Measurements from ENCODE around the gene AGBL1.

Gene AGBL1

DNA sequence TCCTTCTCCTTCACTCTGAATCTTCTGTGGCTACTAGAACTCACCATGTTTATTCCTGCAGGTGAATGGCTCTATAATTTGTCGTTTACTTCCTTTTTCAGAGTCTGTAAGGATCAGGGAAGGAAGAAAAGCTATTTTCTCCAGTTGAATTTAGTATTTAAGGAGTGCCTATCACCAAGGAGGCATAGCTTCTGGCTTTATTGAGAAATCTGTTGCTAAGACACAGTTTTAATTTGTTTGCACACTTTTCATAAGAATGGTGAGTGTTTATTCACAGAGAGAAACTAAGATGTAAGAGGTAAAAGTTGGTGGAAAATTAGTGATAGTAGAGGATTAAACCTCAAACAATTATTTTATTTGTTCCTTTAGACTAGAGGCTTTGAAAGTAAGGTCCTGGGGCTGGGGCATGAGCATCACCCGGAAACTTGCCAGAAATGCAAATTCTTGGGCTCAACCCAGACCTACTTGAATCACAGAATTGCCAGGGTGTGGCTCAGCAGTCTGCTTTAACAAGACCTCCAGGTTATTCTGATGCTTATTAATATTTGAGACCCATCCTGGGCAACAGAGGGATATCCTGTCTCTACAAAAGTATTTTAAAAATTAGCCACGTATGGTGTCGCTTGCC is 461.3 kb downstream of the AGBL1 start:
- H4K20me1 ChIP-seq (ENCODE audit: low read depth, low read length), result no peaks in the 10 kb centered on the region
- H3K79me2 ChIP-seq (ENCODE audit: insufficient read depth, low read length), result no peaks in the 10 kb centered on the region
- no peak overlapping the region for H3K4me2 ChIP-seq (ENCODE audit: low read depth, low read length, poor library complexity, severe bottlenecking)
- H3K27ac ChIP-seq (ENCODE audit: low read depth, low read length), result no peak overlapping the region
- H3K9me2 ChIP-seq (replicated peaks; ENCODE audit: insufficient read depth, low read length), result no peaks in the 10 kb centered on the region; the same call in 1 of the 2 replicates
- no peaks in the 10 kb centered on the region for H3K9me3 ChIP-seq (ENCODE audit: insufficient read depth, low read length)
- no peak for TF ChIP-seq EZH2phosphoT487 (conservative IDR thresholded peaks at IDR 0.05; ENCODE audit: low read length)
- TF ChIP-seq, protein P1, sequence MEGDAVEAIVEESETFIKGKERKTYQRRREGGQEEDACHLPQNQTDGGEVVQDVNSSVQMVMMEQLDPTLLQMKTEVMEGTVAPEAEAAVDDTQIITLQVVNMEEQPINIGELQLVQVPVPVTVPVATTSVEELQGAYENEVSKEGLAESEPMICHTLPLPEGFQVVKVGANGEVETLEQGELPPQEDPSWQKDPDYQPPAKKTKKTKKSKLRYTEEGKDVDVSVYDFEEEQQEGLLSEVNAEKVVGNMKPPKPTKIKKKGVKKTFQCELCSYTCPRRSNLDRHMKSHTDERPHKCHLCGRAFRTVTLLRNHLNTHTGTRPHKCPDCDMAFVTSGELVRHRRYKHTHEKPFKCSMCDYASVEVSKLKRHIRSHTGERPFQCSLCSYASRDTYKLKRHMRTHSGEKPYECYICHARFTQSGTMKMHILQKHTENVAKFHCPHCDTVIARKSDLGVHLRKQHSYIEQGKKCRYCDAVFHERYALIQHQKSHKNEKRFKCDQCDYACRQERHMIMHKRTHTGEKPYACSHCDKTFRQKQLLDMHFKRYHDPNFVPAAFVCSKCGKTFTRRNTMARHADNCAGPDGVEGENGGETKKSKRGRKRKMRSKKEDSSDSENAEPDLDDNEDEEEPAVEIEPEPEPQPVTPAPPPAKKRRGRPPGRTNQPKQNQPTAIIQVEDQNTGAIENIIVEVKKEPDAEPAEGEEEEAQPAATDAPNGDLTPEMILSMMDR (IDR thresholded peaks at IDR 0.05; ENCODE audit: insufficient read depth, low read length, poor library complexity, severe bottlenecking), result no peak
- no peaks in the 10 kb centered on the region for H3K36me3 ChIP-seq (ENCODE audit: low read length)
- H2AFZ ChIP-seq (ENCODE audit: low read depth, low read length, severe bottlenecking), result no peak overlapping the region
- no peaks in the 10 kb centered on the region for H3F3A ChIP-seq (ENCODE audit: insufficient read depth)
- H3K4me3 ChIP-seq (ENCODE audit: insufficient read depth, low read length, poor library complexity, severe bottlenecking), result no peak overlapping the region
- H3K9ac ChIP-seq (ENCODE audit: low read length), result no peak overlapping the region
- H3K27me3 ChIP-seq (ENCODE audit: low read length), result no peaks in the 10 kb centered on the region

DNA sequence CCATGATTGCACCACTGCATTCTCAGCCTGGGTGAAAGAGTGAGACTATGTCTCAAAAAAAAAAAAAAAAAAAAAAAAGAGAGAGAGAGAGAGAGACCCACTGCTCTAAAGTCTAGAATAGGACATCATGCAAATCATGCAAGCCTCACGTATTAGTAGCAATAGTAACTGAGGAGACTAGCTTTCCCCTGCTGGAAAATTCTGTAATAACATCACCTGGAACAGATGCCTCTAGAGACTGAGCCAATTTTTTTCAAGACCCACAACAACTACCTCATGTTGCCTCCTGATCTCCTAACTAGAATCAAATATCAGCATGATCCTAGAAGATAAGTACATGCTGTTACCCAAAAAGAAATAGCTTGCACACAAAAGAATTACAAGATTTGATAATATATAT is 461.9 kb downstream of the AGBL1 start:
- no peak overlapping the region for H3K4me2 ChIP-seq (ENCODE audit: low read depth, low read length, poor library complexity, severe bottlenecking)
- no peaks in the 10 kb centered on the region; the same call in 1 of the 2 replicates for H3K9me2 ChIP-seq (replicated peaks; ENCODE audit: insufficient read depth, low read length)
- no peaks in the 10 kb centered on the region for H3F3A ChIP-seq (ENCODE audit: insufficient read depth)
- H3K9ac ChIP-seq (ENCODE audit: low read length), result no peak overlapping the region
- H3K4me3 ChIP-seq (ENCODE audit: insufficient read depth, low read length, poor library complexity, severe bottlenecking), result no peak overlapping the region
- H2AFZ ChIP-seq (ENCODE audit: low read depth, low read length, severe bottlenecking), result no peak overlapping the region
- H3K27ac ChIP-seq (ENCODE audit: low read depth, low read length), result no peak overlapping the region
- no peaks in the 10 kb centered on the region for H3K27me3 ChIP-seq (ENCODE audit: low read length)
- H3K79me2 ChIP-seq (ENCODE audit: insufficient read depth, low read length), result no peaks in the 10 kb centered on the region
- TF ChIP-seq, protein P1 (IDR thresholded peaks at IDR 0.05; ENCODE audit: insufficient read depth, low read length, poor library complexity, severe bottlenecking), result no peak
- TF ChIP-seq EZH2phosphoT487 (conservative IDR thresholded peaks at IDR 0.05; ENCODE audit: low read length), result no peak
- no peaks in the 10 kb centered on the region for H3K36me3 ChIP-seq (ENCODE audit: low read length)
- H4K20me1 ChIP-seq (ENCODE audit: low read depth, low read length), result no peaks in the 10 kb centered on the region
- H3K9me3 ChIP-seq (ENCODE audit: insufficient read depth, low read length), result no peaks in the 10 kb centered on the region

DNA sequence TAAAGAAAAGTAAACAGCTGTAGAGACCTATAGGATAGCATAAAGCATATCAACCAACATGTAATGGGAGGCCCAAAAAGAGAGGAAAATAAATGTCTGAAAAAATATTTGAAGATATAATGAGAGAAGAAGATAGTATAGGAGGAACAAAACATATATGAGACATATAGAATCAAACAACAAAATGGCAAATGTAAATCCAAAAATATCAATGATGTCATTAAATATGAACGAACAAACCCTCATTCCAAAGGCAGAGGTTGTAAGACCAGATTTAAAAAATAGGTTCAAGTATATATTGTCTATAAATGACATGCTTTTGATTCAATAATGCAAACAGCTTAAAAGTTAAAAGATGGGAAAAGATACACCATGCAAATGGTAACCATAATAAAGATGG is 470.4 kb downstream of the AGBL1 start:
- H3K79me2 ChIP-seq (ENCODE audit: insufficient read depth, low read length), result no peaks in the 10 kb centered on the region

More for the DNA sequence above, 470.4 kb downstream of the AGBL1 start:
- Histone ChIP-seq H3K9ac (ENCODE audit: low read length) (no peak overlapping the region), H3K9me3 (ENCODE audit: insufficient read depth, low read length) (no peaks in the 10 kb centered on the region), H3K4me2 (ENCODE audit: low read depth, low read length, poor library complexity, severe bottlenecking) (no peak overlapping the region), H3K9me2 (replicated peaks; ENCODE audit: insufficient read depth, low read length) (no peaks in the 10 kb centered on the region), H4K20me1 (ENCODE audit: low read depth, low read length) (no peaks in the 10 kb centered on the region), H3F3A (ENCODE audit: insufficient read depth) (no peaks in the 10 kb centered on the region), H3K27me3 (ENCODE audit: low read length) (no peaks in the 10 kb centered on the region), H3K36me3 (ENCODE audit: low read length) (no peaks in the 10 kb centered on the region), H3K27ac (ENCODE audit: low read depth, low read length) (no peak overlapping the region), H3K4me3 (ENCODE audit: insufficient read depth, low read length, poor library complexity, severe bottlenecking) (no peak overlapping the region), H2AFZ (ENCODE audit: low read depth, low read length, severe bottlenecking) (no peak overlapping the region)
- TF ChIP-seq EZH2phosphoT487 (conservative IDR thresholded peaks at IDR 0.05; ENCODE audit: low read length), result no peak
- TF ChIP-seq, protein P1 (IDR thresholded peaks at IDR 0.05; ENCODE audit: insufficient read depth, low read length, poor library complexity, severe bottlenecking), result no peak

Data from SU-DHL-6 (cell line).